GM20000 (cell line): ENCODE measurements around the gene PICALM.

Experiments used
- DNase-seq: peaks from one replicate; pipeline ENCODE4 v3.0.0; 2012; ENCODE audit warnings: low spot score
- CTCF ChIP-seq: IDR thresholded peaks from 2 replicates; pipeline ENCODE4 v1.5.1; 2012; ENCODE audit warnings: mild to moderate bottlenecking, control low read depth; ENCODE audit errors: extremely low read depth, missing control alignments

The PICALM gene

DNA sequence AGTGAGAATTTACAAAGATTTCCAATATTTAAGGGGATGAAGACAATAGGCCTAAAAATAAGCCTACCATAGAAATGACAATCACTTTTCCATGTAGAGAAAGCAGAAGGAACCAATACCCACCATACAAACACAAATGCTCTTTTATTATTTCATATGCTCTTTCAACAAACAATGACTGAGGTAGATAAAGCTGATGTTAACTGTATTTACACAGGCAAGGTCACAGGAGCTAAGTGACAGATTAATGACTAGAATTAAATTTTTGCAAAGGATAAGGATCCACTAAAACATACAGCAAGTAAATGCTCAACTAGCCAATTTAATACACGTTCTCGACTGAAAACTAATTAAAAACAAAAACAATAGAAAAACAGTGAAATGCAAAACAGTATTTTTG is 34.2 kb downstream of the PICALM start:
- no peak for DNase-seq
- TF ChIP-seq CTCF = no peak

GRCh38 chr11:86021377-86021776 is 47.5 kb downstream of the PICALM start:
- no peak for TF ChIP-seq CTCF
- DNase-seq = no peak

DNA sequence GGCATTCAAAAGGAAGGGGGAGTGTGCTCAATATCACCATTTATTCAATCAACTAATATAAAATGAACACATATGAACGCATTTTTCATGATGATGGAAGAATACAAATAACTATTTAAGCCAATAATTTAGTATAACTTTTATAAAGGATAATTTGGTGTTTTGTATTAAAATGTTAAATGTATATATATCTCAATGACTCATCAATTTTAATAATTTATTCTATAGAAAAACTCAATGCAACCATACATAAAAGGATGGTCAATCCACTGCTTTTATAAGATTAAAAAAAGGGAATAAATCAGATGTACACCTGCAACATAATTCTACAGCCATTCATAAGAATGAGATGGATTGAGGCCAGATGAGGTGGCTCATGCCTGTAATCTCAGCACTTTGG is 50.6 kb downstream of the PICALM start:
- DNase-seq = no peak
- TF ChIP-seq CTCF = no peak

DNA sequence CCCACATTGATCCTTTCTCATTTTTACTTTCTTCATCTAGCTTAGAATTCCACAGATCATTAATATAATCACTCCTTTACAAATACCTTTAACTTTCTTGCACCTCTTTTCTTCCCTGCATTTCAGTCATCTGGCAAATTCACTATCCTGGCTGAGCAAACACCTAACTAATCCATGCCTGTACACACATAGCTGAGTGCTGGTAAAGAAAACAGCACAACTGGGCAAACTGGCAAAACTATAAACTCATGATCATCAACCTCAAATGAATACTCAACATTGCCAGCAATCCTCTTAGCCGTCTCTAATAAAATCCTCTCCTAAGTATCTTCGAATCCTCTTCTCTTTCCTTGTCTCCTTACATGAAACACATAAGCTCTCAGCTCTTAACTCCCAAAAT is 52.4 kb downstream of the PICALM start:
- no peak for TF ChIP-seq CTCF
- no peak for DNase-seq

DNA sequence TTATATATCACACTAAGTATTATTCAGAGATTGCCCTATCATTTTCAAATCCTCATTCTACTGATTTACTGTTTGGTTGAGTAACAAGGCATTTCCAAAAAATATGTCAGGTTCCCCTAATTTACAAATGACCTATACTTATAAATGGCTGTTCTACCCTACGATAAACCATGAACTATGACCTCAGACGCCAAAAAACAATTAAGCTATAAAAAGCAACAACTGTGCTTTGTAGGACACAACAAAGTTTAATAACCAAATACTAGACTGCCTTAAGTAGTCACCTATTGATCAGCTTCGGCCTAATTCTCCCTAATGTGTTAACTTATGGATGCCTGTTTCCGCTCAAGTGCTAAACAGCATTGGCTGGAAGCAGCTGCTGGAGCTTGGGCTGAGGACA is 53.2 kb downstream of the PICALM start:
- DNase-seq = no peak
- TF ChIP-seq CTCF = no peak

DNA sequence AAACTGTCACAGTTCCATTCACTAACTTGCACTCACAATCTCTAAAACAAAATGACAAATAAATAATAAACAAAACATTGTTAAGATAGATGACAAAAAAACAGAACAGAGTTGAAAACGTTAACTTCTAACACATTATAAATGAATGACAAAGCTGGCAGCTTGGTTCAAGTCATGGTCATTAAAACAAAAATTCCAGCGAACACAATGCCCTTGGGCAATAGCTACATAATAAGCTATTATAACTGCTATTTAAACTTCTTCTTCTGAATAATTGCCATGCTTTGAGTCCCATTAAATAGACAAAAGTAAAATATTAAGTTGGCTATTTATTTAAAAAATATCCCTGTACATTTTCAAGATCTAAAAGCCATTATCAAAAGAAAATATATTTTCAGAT is 54.7 kb downstream of the PICALM start:
- no peak for DNase-seq
- no peak for TF ChIP-seq CTCF

- DNase-seq = no peak
- no peak for TF ChIP-seq CTCF
Measured at GRCh38 chr11:86013713-86014112, 55.2 kb downstream of the PICALM start.

DNA sequence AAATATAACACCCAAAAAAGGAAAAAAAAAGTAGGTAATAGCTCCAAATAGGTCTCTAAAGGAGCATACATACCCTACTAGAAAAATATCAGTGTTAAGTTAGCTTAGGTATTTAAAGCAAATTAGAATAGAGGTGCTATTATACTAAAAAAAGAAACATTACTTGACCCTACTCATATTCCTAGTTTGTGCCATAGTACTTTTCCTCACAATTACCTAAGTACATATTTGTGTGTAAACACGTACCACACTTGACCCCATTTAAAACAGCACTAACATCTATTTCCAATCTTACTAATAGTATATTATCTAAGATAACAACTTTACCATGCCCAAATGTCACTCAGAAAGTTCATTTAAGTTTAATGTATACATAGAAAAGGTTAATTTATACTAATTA is 57.7 kb downstream of the PICALM start:
- no peak for TF ChIP-seq CTCF
- no peak for DNase-seq
